ENCODE measurements around the gene CDS2.
A peak's percentile ranks its signal among the peaks of the same experiment; 100 is the strongest.

Gene CDS2

GRCh38 chr20:5150226-5151076, 23.6 kb downstream of the CDS2 start:
- H3K27me3 Mint-ChIP-seq = no peaks in the 10 kb centered on the region
- peaks cover 11 to 36% of the 10 kb centered on the region in 2 donors for H3K36me3 Mint-ChIP-seq
- no peak overlapping the region for H3K4me3 Mint-ChIP-seq
- ATAC-seq (replicated peaks) (no peak), DNase-seq (no peak)
- H3K27ac Mint-ChIP-seq = no peak overlapping the region
- peaks cover 41 to 77% of the 10 kb centered on the region in 2 donors for H3K4me1 Mint-ChIP-seq
- no peaks in the 10 kb centered on the region for H3K9me3 Mint-ChIP-seq

GRCh38 chr20:5153152-5153467, 26.3 kb downstream of the CDS2 start:
- H3K4me3 Mint-ChIP-seq = no peak overlapping the region
- H3K27me3 Mint-ChIP-seq = no peaks in the 10 kb centered on the region
- DNase-seq (no peak), ATAC-seq (replicated peaks) (no peak)
- H3K36me3 Mint-ChIP-seq = peaks cover 6 to 31% of the 10 kb centered on the region in 2 donors
- no peak overlapping the region for H3K27ac Mint-ChIP-seq
- peaks cover 40 to 75% of the 10 kb centered on the region in 2 donors for H3K4me1 Mint-ChIP-seq
- peaks cover 0 to 3% of the 10 kb centered on the region in 2 donors for H3K9me3 Mint-ChIP-seq

GRCh38 chr20:5153612-5154542, 27.1 kb downstream of the CDS2 start:
- DNase-seq (no peak), ATAC-seq (replicated peaks) (peak; percentile 39 to 45)
- peaks cover 6 to 30% of the 10 kb centered on the region in 2 donors for H3K36me3 Mint-ChIP-seq
- H3K4me3 Mint-ChIP-seq = no peak overlapping the region
- H3K27me3 Mint-ChIP-seq = no peaks in the 10 kb centered on the region
- peaks cover 0 to 3% of the 10 kb centered on the region in 2 donors for H3K9me3 Mint-ChIP-seq
- H3K4me1 Mint-ChIP-seq = peaks cover 39 to 67% of the 10 kb centered on the region in 2 donors
- H3K27ac Mint-ChIP-seq = no peak overlapping the region

- Mint-ChIP-seq H3K4me1 (peaks cover 39 to 61% of the 10 kb centered on the region in 2 donors), H3K9me3 (peaks cover 0 to 3% of the 10 kb centered on the region in 2 donors)
Measured at GRCh38 chr20:5154543-5154925, 27.7 kb downstream of the CDS2 start.

GRCh38 chr20:5155404-5155803, 28.6 kb downstream of the CDS2 start:
- ATAC-seq (replicated peaks) (no peak), DNase-seq (no peak)
- peaks cover 0 to 3% of the 10 kb centered on the region in 2 donors for H3K9me3 Mint-ChIP-seq
- H3K36me3 Mint-ChIP-seq = peaks cover 6 to 28% of the 10 kb centered on the region in 2 donors
- peaks cover 39 to 59% of the 10 kb centered on the region in 2 donors for H3K4me1 Mint-ChIP-seq
- H3K27me3 Mint-ChIP-seq = no peaks in the 10 kb centered on the region
- no peak overlapping the region for H3K4me3 Mint-ChIP-seq
- no peak overlapping the region for H3K27ac Mint-ChIP-seq

More at GRCh38 chr20:5154543-5154925, 27.7 kb downstream of the CDS2 start:
- peaks cover 6 to 30% of the 10 kb centered on the region in 2 donors for H3K36me3 Mint-ChIP-seq
- ATAC-seq (replicated peaks) = no peak
- H3K27ac Mint-ChIP-seq = no peak overlapping the region
- no peak overlapping the region for H3K4me3 Mint-ChIP-seq
- DNase-seq = no peak
- H3K27me3 Mint-ChIP-seq = no peaks in the 10 kb centered on the region

GRCh38 chr20:5156675-5157448, 30.1 kb downstream of the CDS2 start:
- no peaks in the 10 kb centered on the region for H3K27me3 Mint-ChIP-seq
- ATAC-seq (replicated peaks) (no peak), DNase-seq (no peak)
- H3K4me1 Mint-ChIP-seq = peaks cover 42 to 61% of the 10 kb centered on the region in 2 donors
- H3K27ac Mint-ChIP-seq = peak overlapping the region; percentile 2
- H3K9me3 Mint-ChIP-seq = peaks cover 2 to 3% of the 10 kb centered on the region in 2 donors
- H3K36me3 Mint-ChIP-seq = peaks cover 10 to 28% of the 10 kb centered on the region in 2 donors
- no peak overlapping the region for H3K4me3 Mint-ChIP-seq

- peaks cover 39 to 52% of the 10 kb centered on the region in 2 donors for H3K4me1 Mint-ChIP-seq
- peaks cover 2 to 3% of the 10 kb centered on the region in 2 donors for H3K9me3 Mint-ChIP-seq
- ATAC-seq (replicated peaks) (no peak), DNase-seq (no peak)
- peaks cover 10 to 17% of the 10 kb centered on the region in 2 donors for H3K36me3 Mint-ChIP-seq
- H3K27me3 Mint-ChIP-seq = no peaks in the 10 kb centered on the region
- H3K4me3 Mint-ChIP-seq = no peak overlapping the region
- H3K27ac Mint-ChIP-seq = no peak overlapping the region
Measured at GRCh38 chr20:5159928-5160327, 33.1 kb downstream of the CDS2 start.

- H3K27me3 Mint-ChIP-seq = no peaks in the 10 kb centered on the region
- no peak overlapping the region for H3K4me3 Mint-ChIP-seq
- H3K27ac Mint-ChIP-seq = no peak overlapping the region
- H3K4me1 Mint-ChIP-seq = peaks cover 41 to 56% of the 10 kb centered on the region in 2 donors
- peaks cover 2 to 3% of the 10 kb centered on the region in 2 donors for H3K9me3 Mint-ChIP-seq
- H3K36me3 Mint-ChIP-seq = peaks cover 10 to 18% of the 10 kb centered on the region in 2 donors
- ATAC-seq (replicated peaks) (no peak), DNase-seq (no peak)
Measured at GRCh38 chr20:5160882-5161281, 34.1 kb downstream of the CDS2 start.

GRCh38 chr20:5161536-5162164, 34.8 kb downstream of the CDS2 start:
- Mint-ChIP-seq H3K27ac (no peak overlapping the region), H3K4me3 (no peak overlapping the region), H3K9me3 (peaks cover 2 to 3% of the 10 kb centered on the region in 2 donors), H3K36me3 (peaks cover 6 to 13% of the 10 kb centered on the region in 2 donors), H3K27me3 (no peaks in the 10 kb centered on the region), H3K4me1 (peaks cover 42 to 56% of the 10 kb centered on the region in 2 donors)
- DNase-seq (no peak), ATAC-seq (replicated peaks) (no peak)

- no peak for ATAC-seq (replicated peaks)
- peaks cover 0 to 2% of the 10 kb centered on the region in 2 donors for H3K9me3 Mint-ChIP-seq
- peaks cover 59 to 78% of the 10 kb centered on the region in 2 donors for H3K4me1 Mint-ChIP-seq
- no peak for DNase-seq
- H3K27ac Mint-ChIP-seq = peak overlapping the region; percentile 37
- H3K4me3 Mint-ChIP-seq = no peak overlapping the region
- peaks cover 8 to 12% of the 10 kb centered on the region in 2 donors for H3K36me3 Mint-ChIP-seq
- no peaks in the 10 kb centered on the region for H3K27me3 Mint-ChIP-seq
Measured at GRCh38 chr20:5164645-5165625, 38.1 kb downstream of the CDS2 start.

- Mint-ChIP-seq H3K27me3 (no peaks in the 10 kb centered on the region), H3K4me1 (peaks cover 75 to 87% of the 10 kb centered on the region in 2 donors), H3K36me3 (peaks cover 6 to 18% of the 10 kb centered on the region in 2 donors), H3K9me3 (no peaks in the 10 kb centered on the region), H3K4me3 (peak overlapping the region; percentile 50 to 54), H3K27ac (peak overlapping the region; percentile 90)
- ATAC-seq (replicated peaks) = peak; percentile 59 to 75
- peak; percentile 32 for DNase-seq
Measured at GRCh38 chr20:5168651-5169396, 42.0 kb downstream of the CDS2 start.

GRCh38 chr20:5170341-5170740, 43.5 kb downstream of the CDS2 start:
- Mint-ChIP-seq H3K27me3 (no peaks in the 10 kb centered on the region), H3K9me3 (no peaks in the 10 kb centered on the region), H3K27ac (peak overlapping the region; percentile 49), H3K4me1 (peaks cover 66 to 72% of the 10 kb centered on the region in 2 donors), H3K4me3 (no peak overlapping the region), H3K36me3 (peaks cover 11 to 18% of the 10 kb centered on the region in 2 donors)
- ATAC-seq (replicated peaks) = no peak
- no peak for DNase-seq
